ENCODE data around the gene FAM234A. TPM values are rescaled to one million over a fixed set of nuclear protein-coding genes. Genes with fewer than 3 reads are reported as not detected.

The FAM234A gene, protein sequence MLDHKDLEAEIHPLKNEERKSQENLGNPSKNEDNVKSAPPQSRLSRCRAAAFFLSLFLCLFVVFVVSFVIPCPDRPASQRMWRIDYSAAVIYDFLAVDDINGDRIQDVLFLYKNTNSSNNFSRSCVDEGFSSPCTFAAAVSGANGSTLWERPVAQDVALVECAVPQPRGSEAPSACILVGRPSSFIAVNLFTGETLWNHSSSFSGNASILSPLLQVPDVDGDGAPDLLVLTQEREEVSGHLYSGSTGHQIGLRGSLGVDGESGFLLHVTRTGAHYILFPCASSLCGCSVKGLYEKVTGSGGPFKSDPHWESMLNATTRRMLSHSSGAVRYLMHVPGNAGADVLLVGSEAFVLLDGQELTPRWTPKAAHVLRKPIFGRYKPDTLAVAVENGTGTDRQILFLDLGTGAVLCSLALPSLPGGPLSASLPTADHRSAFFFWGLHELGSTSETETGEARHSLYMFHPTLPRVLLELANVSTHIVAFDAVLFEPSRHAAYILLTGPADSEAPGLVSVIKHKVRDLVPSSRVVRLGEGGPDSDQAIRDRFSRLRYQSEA
- 58.7 and 59.6 TPM in 2 replicates for total RNA-seq

GRCh38 chr16:234468-235305 lies at the start of gene FAM234A:
Gene FAM234A, plus strand, starts transcription at chr16:234821. Its CDS starts 19,593 bp downstream, at chr16:254414.
- TF ChIP-seq, protein P1, sequence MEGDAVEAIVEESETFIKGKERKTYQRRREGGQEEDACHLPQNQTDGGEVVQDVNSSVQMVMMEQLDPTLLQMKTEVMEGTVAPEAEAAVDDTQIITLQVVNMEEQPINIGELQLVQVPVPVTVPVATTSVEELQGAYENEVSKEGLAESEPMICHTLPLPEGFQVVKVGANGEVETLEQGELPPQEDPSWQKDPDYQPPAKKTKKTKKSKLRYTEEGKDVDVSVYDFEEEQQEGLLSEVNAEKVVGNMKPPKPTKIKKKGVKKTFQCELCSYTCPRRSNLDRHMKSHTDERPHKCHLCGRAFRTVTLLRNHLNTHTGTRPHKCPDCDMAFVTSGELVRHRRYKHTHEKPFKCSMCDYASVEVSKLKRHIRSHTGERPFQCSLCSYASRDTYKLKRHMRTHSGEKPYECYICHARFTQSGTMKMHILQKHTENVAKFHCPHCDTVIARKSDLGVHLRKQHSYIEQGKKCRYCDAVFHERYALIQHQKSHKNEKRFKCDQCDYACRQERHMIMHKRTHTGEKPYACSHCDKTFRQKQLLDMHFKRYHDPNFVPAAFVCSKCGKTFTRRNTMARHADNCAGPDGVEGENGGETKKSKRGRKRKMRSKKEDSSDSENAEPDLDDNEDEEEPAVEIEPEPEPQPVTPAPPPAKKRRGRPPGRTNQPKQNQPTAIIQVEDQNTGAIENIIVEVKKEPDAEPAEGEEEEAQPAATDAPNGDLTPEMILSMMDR (IDR thresholded peaks at IDR 0.05; ENCODE audit: insufficient read depth, low read depth, low read length), result peak; percentile 32
- DNase-seq (ENCODE audit: low read depth), result peak; percentile 90
- peak within 1 kb of the TSS; percentile 95 for H3K4me3 ChIP-seq (ENCODE audit: low read depth, low read length)

DNA sequence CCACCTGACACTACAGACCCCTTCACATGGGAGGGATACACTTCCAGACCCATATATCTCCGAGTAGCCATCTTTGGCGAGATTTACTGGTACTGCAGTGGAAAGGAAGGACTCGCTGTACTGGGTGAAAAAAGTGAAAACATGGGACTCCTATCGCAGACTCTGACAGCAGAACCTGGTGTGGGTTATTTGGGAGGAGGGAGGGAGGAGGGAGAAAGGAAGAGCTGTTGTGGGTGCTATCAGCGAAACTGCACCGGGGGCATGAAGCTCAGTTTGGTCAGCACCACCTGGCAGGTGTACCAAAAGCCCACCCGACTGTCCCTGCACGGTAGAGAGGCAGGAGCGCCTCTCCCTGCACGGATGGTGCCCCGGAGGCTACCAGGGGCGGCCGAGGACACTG lies 49.4 kb upstream of the FAM234A start:
- TF ChIP-seq, protein P1 (IDR thresholded peaks at IDR 0.05; ENCODE audit: insufficient read depth, low read depth, low read length), result no peak
- DNase-seq (ENCODE audit: low read depth), result no peak

DNA sequence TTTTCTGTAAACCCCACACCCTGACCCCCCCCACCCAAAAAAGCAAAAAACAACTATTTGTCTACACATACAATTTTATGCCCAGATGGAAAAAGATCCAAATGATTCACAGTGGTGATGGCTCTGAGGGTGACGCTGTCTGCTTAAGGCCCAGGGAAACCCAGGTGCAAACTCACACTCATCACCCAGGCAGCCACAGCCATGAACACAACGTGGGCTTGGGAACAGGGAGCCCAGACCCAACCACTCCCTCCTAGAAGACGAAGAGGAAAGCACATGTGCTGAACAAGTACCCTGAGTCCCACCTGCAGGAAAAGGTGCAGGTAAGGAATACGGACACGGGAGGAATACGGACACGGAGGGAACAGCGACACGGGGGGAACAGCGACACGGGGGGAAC lies 48.9 kb upstream of the FAM234A start:
- no peak overlapping the region for H3K4me3 ChIP-seq (ENCODE audit: low read depth, low read length)
- no peak for DNase-seq (ENCODE audit: low read depth)

More for the DNA sequence above, 49.4 kb upstream of the FAM234A start:
- no peak overlapping the region for H3K4me3 ChIP-seq (ENCODE audit: low read depth, low read length)

GRCh38 chr16:187330-187729 lies 47.3 kb upstream of the FAM234A start:
- no peak for DNase-seq (ENCODE audit: low read depth)
- TF ChIP-seq, protein P1 (IDR thresholded peaks at IDR 0.05; ENCODE audit: insufficient read depth, low read depth, low read length), result no peak

More for the DNA sequence above, 48.9 kb upstream of the FAM234A start:
- TF ChIP-seq, protein P1 (IDR thresholded peaks at IDR 0.05; ENCODE audit: insufficient read depth, low read depth, low read length), result no peak

GRCh38 chr16:188674-189073 lies 45.9 kb upstream of the FAM234A start:
- DNase-seq (ENCODE audit: low read depth), result no peak
- no peak overlapping the region for H3K4me3 ChIP-seq (ENCODE audit: low read depth, low read length)
- TF ChIP-seq, protein P1 (IDR thresholded peaks at IDR 0.05; ENCODE audit: insufficient read depth, low read depth, low read length), result no peak

More at GRCh38 chr16:187330-187729, 47.3 kb upstream of the FAM234A start:
- H3K4me3 ChIP-seq (ENCODE audit: low read depth, low read length), result no peak overlapping the region

DNA sequence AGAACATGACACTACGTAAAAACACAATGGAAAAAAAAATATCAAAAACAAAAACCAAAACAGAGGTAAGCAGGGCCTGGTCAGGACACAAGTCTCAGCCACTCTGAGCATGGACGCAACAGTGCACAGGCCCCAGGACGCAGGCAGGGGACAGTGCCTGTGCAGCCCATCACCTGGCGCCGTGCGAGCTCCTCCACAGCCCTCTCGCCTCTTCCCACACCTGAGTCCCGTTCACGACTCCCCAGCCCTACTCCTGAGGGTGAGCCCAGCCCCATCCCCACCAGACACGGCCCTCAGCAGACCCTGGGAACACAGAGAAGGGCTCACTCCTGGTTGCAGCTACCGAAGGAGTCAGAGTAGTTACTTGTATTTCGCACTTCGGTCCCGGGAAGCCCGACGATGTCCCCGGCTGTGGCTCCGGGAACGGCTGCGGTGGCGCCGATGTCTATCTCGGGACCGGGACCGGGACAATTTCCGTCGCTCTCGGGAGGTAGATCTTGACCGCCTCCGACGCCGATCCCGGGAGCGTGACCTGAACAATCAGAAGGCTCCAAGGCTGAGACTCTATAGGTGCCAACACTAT lies 44.9 kb upstream of the FAM234A start:
- no peak overlapping the region for H3K4me3 ChIP-seq (ENCODE audit: low read depth, low read length)
- no peak for DNase-seq (ENCODE audit: low read depth)
- TF ChIP-seq, protein P1 (IDR thresholded peaks at IDR 0.05; ENCODE audit: insufficient read depth, low read depth, low read length), result no peak

All from fibroblast of villous mesenchyme (primary cell).